Measurements from ENCODE around the gene C13orf42.
A peak's percentile ranks its signal among the peaks of the same experiment; 100 is the strongest.
"Not testable (repeated sequence)": the region's sequence is repeated elsewhere in the genome, so short reads cannot be mapped to it uniquely, and the experiment has no call there.

C13orf42 gene

DNA sequence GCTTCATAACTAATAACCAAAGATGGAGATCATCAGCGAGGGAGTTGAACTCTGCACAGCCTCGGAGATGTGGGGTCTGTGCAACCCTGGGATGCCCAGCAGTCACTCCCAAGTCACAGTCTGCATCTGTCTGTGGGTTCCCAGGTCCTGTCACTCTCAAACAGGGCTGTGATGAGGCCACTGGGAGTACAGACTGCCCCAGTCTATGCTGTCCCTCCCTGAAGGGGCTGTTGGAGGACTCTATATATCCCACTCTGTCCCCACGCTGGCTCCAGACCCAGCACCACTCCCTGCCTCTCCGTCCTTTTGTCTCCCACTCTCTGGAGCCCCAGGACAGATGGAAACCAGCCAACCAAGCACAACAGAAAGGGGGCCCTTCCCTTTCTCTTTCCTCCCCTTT is 26.2 kb upstream of the C13orf42 start:
- TF ChIP-seq, protein P1, sequence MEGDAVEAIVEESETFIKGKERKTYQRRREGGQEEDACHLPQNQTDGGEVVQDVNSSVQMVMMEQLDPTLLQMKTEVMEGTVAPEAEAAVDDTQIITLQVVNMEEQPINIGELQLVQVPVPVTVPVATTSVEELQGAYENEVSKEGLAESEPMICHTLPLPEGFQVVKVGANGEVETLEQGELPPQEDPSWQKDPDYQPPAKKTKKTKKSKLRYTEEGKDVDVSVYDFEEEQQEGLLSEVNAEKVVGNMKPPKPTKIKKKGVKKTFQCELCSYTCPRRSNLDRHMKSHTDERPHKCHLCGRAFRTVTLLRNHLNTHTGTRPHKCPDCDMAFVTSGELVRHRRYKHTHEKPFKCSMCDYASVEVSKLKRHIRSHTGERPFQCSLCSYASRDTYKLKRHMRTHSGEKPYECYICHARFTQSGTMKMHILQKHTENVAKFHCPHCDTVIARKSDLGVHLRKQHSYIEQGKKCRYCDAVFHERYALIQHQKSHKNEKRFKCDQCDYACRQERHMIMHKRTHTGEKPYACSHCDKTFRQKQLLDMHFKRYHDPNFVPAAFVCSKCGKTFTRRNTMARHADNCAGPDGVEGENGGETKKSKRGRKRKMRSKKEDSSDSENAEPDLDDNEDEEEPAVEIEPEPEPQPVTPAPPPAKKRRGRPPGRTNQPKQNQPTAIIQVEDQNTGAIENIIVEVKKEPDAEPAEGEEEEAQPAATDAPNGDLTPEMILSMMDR (conservative IDR thresholded peaks at IDR 0.05): no peak
- H3K27ac ChIP-seq: no peak overlapping the region

DNA sequence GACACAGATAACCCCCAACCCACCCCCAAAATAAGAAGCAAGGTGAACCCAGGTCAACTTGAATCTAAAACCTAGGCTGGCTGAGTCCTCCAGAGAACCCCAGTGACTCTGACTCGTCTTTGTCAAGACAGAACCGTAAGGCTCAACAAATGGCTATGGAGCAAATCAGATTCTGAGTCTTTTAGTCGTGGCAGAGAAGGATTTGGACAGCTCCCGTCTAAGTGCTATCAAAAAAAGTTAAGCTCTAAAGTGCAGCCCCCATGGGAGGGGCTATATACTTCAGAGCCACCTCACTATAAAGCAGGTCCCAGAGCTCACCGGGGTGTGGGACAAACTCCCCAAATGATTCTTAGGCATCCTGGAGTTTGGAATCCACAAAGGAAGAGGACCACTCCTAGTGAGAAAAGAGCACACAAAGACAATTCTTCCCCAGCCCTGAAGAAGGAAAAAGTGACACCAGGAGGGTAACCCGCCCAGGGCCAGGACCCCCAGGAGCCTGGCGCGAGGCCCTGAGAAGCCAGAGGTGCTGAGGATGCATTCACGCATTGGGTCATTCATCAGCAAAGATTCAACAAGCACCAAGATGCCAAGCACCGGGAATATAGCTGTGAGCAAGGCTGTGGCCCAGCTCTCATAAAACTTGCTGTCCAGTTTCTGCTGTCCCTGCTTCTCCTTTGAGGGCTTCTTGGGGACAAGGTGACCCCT is 25.4 kb upstream of the C13orf42 start:
- TF ChIP-seq, protein P1 (conservative IDR thresholded peaks at IDR 0.05): no peak

DNA sequence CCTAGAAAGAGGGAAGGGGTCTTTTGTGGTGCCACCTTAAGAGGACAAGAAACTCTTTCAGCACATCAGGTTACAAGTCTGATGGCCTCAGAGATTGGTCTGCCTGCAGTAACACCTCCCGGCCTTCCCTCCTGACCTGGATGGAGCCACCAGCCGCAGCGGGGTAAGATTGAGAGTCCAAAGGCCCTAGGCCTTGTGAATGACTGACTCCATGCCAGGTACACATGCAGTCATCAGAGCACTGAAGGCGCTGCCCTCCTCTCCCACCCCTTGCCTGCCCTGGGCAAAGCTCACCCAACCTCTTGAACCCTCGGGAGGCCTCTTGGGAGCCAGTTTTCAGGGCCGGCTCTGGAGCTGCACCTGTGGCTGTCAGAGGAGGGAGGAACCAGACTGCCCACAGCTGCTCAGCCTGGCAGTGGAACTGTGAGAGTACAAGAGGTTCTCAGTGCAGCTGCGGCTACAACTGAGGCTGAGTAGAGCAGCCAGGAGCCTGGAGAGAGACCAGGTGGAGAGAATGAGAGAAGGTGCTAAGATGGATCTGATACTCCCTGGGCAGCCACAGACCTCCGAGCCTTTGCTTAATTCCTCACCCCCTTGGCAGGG is 23.8 kb upstream of the C13orf42 start:
- TF ChIP-seq, protein P1 (conservative IDR thresholded peaks at IDR 0.05): no peak

More for the DNA sequence above, 25.4 kb upstream of the C13orf42 start:
- H3K27ac ChIP-seq: no peak overlapping the region

DNA sequence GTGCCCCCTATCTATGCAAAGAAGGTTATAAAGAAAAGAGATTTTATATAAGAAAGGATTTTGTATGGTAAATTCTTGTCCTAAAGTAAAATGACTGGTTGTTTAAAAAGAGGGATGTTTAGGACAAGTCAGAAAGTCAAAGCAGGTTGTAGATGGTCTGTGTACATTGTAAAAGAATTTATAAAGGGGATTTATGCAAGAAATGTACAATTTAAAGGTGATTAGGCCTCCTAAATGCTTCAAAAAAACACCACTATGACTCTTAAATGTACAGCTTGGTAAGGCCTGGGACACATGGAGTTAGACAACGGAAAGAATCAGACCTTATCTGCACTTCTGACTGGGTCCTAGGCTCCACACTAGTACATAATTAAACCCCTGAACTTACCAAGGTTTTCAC is 19.3 kb upstream of the C13orf42 start:
- H3K27ac ChIP-seq: no peak overlapping the region
- TF ChIP-seq, protein P1 (conservative IDR thresholded peaks at IDR 0.05): no peak

More for the DNA sequence above, 23.8 kb upstream of the C13orf42 start:
- H3K27ac ChIP-seq: peak overlapping the region; percentile 47; the same call in 1 of the 2 replicates

DNA sequence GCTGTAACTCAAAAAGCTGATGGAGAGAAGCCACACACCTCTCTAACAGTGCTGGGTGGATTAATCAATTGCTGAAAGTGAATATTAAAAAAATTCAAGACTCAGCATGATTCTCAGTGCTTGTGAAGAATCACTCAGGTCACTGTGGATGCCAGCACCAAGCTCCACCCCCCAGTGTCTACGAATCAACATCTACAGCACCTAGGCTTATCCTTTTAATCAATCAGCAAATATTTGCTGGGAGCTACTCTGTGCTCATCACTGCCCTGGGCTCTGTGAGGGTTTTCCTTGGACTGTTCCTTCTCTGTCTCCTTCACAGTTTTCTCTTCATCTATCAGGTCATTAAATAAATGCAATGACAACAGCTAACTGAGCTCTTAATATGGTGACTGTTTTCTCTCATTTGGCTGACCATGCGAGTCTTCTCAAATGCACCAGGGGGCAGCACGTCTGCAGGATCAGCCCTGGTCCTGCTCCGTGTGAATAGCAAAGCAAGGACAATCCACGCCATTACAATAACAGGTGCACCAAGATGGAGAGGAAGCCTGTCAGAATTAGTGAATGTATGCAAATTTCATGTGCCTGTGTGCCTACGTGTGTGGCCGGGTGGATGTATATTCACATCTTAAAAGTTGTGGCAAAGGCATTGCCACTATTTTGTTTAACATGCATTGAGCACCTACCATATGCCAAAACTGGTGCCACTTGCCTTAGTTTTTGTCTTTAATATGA is 14.6 kb upstream of the C13orf42 start:
- TF ChIP-seq, protein P1 (conservative IDR thresholded peaks at IDR 0.05): peak; percentile 83
- peak overlapping the region; percentile 87 for H3K27ac ChIP-seq

DNA sequence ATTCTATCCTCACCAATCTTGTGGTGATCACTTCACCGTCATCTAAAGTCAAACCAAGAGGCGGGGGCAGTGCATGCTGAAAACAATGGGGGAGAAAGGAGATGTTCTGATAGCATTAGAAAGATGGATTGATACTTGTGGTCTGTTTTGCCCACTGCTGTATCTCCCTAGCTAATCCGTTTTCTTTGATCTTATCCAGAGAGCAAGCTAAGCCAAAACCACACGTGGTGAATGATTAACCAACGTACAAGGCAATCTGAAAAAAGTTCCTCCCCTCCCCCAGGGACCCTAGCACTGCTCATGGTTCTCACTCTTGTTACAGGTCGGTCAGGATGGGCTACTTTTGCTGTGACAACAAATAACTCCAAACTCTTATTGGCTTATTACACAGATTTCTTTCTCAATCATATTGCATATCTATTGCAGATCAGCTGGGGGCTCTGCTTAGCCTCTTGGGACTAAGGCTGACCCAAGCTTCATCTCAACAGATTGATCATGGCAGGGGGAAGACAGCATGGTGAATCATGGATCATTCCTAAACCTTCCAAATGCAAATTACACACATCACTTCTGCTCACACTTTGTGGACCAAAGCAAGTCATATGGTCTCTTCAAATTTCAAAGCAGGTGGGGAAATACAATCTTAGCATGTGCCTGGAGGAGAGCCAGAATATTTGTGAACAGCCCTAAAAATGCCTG is 11.9 kb upstream of the C13orf42 start:
- TF ChIP-seq, protein P1 (conservative IDR thresholded peaks at IDR 0.05): no peak
- peak overlapping the region; percentile 87 for H3K27ac ChIP-seq

DNA sequence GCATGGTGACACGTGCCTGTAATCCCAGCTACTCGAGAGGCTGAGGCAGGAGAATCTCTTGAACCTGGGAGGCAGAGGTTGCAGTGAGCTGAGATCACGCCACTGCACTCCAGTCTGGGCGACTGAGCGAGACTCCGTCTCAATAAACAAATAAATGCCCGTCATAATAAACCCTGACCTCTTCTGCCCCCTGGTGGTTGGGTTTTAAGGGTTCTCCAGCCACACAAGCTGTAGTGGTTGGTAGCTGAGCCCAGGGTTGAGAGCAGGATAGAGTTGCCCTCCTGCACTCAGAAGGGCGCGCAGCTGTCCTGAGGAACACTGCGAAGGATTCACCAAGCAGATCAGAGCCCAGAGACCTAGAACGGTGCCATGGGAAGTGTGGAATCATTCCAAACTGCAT is 9.8 kb upstream of the C13orf42 start:
- not testable (repeated sequence) for H3K27ac ChIP-seq
- TF ChIP-seq, protein P1 (conservative IDR thresholded peaks at IDR 0.05): 0 out of 2 replicates have a peak, but pooled peaks have one; percentile 22
